HCT116 (cell line): ENCODE data around the gene WIPI1. TPM values are rescaled to one million over a fixed set of nuclear protein-coding genes. Genes with fewer than 3 reads are reported as not detected.

Experiments used
- ATAC-seq: fragments of 200-7000 bp; cut with Tn5 transposase; 2 replicates; pipeline ENCODE4 v1.9.1; 2020; ENCODE audit warnings: mild to moderate bottlenecking, moderate library complexity
- BruUV-seq: library from RNA; stranded (reverse); fragments of 400-500 nt; replicated peaks from 2 replicates; lab custom pipeline; 2021; lab: Mats Ljungman, UMichigan
- CTCF ChIA-PET: fragments of 300-600 bp; sonication (Branson Sonifier 250); formaldehyde crosslinking; loops from one replicate; lab custom pipeline; 2021; ENCODE audit warnings: antibody characterized with exemption; lab: Charles Lee
- POLR2A ChIA-PET: fragments of 300-600, 350-600 bp; sonication (Branson Sonifier 250); formaldehyde crosslinking; loops from one replicate; lab custom pipeline; 2021; ENCODE audit warnings: antibody characterized with exemption; lab: Charles Lee
- RAD21 ChIA-PET, 2 experiments: fragments of 300-600 bp; sonication (Branson Sonifier 250); formaldehyde crosslinking; loops; one replicate each; lab custom pipeline; 2023; ENCODE audit warnings: low total read pairs in 2 of 2; ENCODE audit not compliant: uncharacterized antibody in 2 of 2, unreplicated experiment in 2 of 2, low non-redundant PET in 1 of 2; lab: Charles Lee
- DNase-seq: peaks from one replicate; pipeline ENCODE4 v3.0.0-alpha.2; 2010; ENCODE audit warnings: low read depth, low spot score
- H2AFZ ChIP-seq: fragments of 200-600 bp; shearing (Covaris generic), sonication (generic); 2 replicates; pipeline ENCODE4 v1.6.1; 2017; ENCODE audit warnings: low read depth, mixed run types, mixed read lengths, antibody characterized with exemption, low read length; ENCODE audit not compliant: poor library complexity, severe bottlenecking
- H3K27ac ChIP-seq: 2 replicates; pipeline ENCODE4 v1.5.1; 2012; ENCODE audit warnings: low read depth, low read length
- H3K27me3 ChIP-seq: fragments of 200-600 bp; sonication (generic); 2 replicates; pipeline ENCODE4 v1.6.1; 2016; ENCODE audit warnings: mixed run types, low read length, mixed read lengths; ENCODE audit not compliant: insufficient read depth
- H3K36me3 ChIP-seq, 2 experiments: fragments of 200-500 bp in 1 of 2; fragments of 200-600 bp in 1 of 2; sonication (Bioruptor generic) in 1 of 2; sonication (generic) in 1 of 2; 2 replicates each; pipeline versions ENCODE4 v1.5.1 to v1.6.1; 2014 to 2016; ENCODE audit warnings: low read length in 2 of 2, inconsistent platforms in 1 of 2, mixed read lengths in 1 of 2, mixed run types in 1 of 2; ENCODE audit not compliant: insufficient read depth in 2 of 2, control insufficient read depth in 1 of 2
- H3K4me1 ChIP-seq, 2 experiments: fragments of 200-600 bp in 1 of 2; sonication (generic) in 1 of 2; 2 replicates each; pipeline versions ENCODE4 v1.5.1 to v1.6.1; 2012 to 2017; ENCODE audit warnings: low read length in 2 of 2, inconsistent platforms in 1 of 2, mild to moderate bottlenecking in 1 of 2, mixed read lengths in 1 of 2, mixed run types in 1 of 2, moderate library complexity in 1 of 2; ENCODE audit not compliant: insufficient read depth in 2 of 2, control insufficient read depth in 1 of 2
- H3K4me2 ChIP-seq: fragments of 200-600 bp; sonication (generic); 2 replicates; pipeline ENCODE4 v1.6.1; 2017; ENCODE audit warnings: mixed run types, low read length, mixed read lengths
- H3K4me3 ChIP-seq, 2 experiments: fragments of 200-600 bp in 1 of 2; sonication (generic) in 1 of 2; replicated peaks in 1 of 2; 2 replicates each; pipeline ENCODE4 v1.5.1; 2011 to 2016; ENCODE audit warnings: low read length in 2 of 2, control low read depth in 1 of 2, low read depth in 1 of 2, mild to moderate bottlenecking in 1 of 2, mixed read lengths in 1 of 2, mixed run types in 1 of 2
- H3K79me2 ChIP-seq: fragments of 200-600 bp; sonication (generic); 2 replicates; pipeline ENCODE4 v1.6.1; 2017; ENCODE audit warnings: mild to moderate bottlenecking, mixed run types, low read length, moderate library complexity, mixed read lengths; ENCODE audit not compliant: insufficient read depth
- H3K9ac ChIP-seq: fragments of 200-600 bp; sonication (generic); 2 replicates; pipeline ENCODE4 v1.6.1; 2016; ENCODE audit warnings: low read length, mixed read lengths
- H3K9me2 ChIP-seq: fragments of 200-600 bp; sonication (generic), shearing (Covaris generic); 2 replicates; pipeline ENCODE4 v1.6.1; 2017; ENCODE audit warnings: mixed run types, mild to moderate bottlenecking, moderate library complexity; ENCODE audit not compliant: insufficient read depth
- H3K9me3 ChIP-seq, 2 experiments: fragments of 200-500 bp in 1 of 2; fragments of 200-600 bp in 1 of 2; sonication (Bioruptor generic) in 1 of 2; sonication (generic) in 1 of 2; 2 replicates each; pipeline ENCODE4 v1.6.1; 2014 to 2017; ENCODE audit warnings: low read length in 2 of 2, mixed read lengths in 2 of 2, inconsistent platforms in 1 of 2, low read depth in 1 of 2, mild to moderate bottlenecking in 1 of 2, mixed run types in 1 of 2, moderate library complexity in 1 of 2; ENCODE audit not compliant: control insufficient read depth in 1 of 2, insufficient read depth in 1 of 2
- H4K20me1 ChIP-seq: fragments of 200-600 bp; sonication (generic), shearing (Covaris generic); 2 replicates; pipeline ENCODE4 v1.6.1; 2017; ENCODE audit warnings: mixed run types, mild to moderate bottlenecking, moderate library complexity; ENCODE audit not compliant: insufficient read depth
- ATF3 ChIP-seq: IDR thresholded peaks from 2 replicates; pipeline ENCODE4 v1.6.1; 2012
- CBX3 ChIP-seq: IDR thresholded peaks from 2 replicates; pipeline ENCODE4 v1.6.1; 2012; ENCODE audit warnings: low read depth
- CTCF ChIP-seq, 3 experiments: fragments of 200-600 bp in 1 of 3; sonication (generic) in 1 of 3; IDR thresholded peaks in 2 of 3; conservative IDR thresholded peaks in 1 of 3; 2 replicates each; pipeline ENCODE4 v1.5.1; 2012 to 2017; ENCODE audit warnings: low read depth in 2 of 3, low read length in 2 of 3, antibody characterized with exemption in 1 of 3, borderline replicate concordance in 1 of 3, control low read depth in 1 of 3, mild to moderate bottlenecking in 1 of 3, mixed read lengths in 1 of 3, mixed run types in 1 of 3, moderate library complexity in 1 of 3; ENCODE audit not compliant: insufficient read depth in 1 of 3
- JUND ChIP-seq: IDR thresholded peaks from 2 replicates; pipeline ENCODE4 v1.6.1; 2012
- POLR2A ChIP-seq: IDR thresholded peaks from 2 replicates; pipeline ENCODE4 v1.7.0; 2011; ENCODE audit warnings: borderline replicate concordance; ENCODE audit not compliant: insufficient read depth, insufficient read length; ENCODE audit errors: extremely low read depth
- POLR2AphosphoS5 ChIP-seq: IDR thresholded peaks from 2 replicates; pipeline ENCODE4 v1.6.1; 2011; ENCODE audit warnings: mild to moderate bottlenecking, low read depth, low read length, moderate library complexity
- RAD21 ChIP-seq: IDR thresholded peaks from 2 replicates; pipeline ENCODE4 v1.6.1; 2012; ENCODE audit warnings: low read depth, mild to moderate bottlenecking
- REST ChIP-seq: IDR thresholded peaks from 2 replicates; pipeline ENCODE4 v1.6.1; 2012; ENCODE audit warnings: low read depth
- SIN3A ChIP-seq: IDR thresholded peaks from 2 replicates; pipeline ENCODE4 v1.6.1; 2012; ENCODE audit warnings: low read depth
- SP1 ChIP-seq: IDR thresholded peaks from 2 replicates; pipeline ENCODE4 v1.6.1; 2012; ENCODE audit warnings: low read depth
- TCF7L2 ChIP-seq: IDR thresholded peaks from 2 replicates; pipeline ENCODE4 v1.7.0; 2011; ENCODE audit warnings: borderline replicate concordance, inconsistent platforms; ENCODE audit not compliant: insufficient read depth, insufficient read length; ENCODE audit errors: extremely low read depth
- ZBTB33 ChIP-seq: IDR thresholded peaks from 2 replicates; pipeline ENCODE4 v1.6.1; 2011; ENCODE audit warnings: mild to moderate bottlenecking, low read length, moderate library complexity; ENCODE audit not compliant: insufficient replicate concordance; ENCODE audit errors: extremely low read depth
- intact Hi-C: fragments of 100-400 bp; cut with micrococcal nuclease; formaldehyde crosslinking; loops from 2 replicates; pipeline ENCODE4 v1.10.0; 2022
- total RNA-seq: library from RNA; stranded (reverse); gene quantifications from one replicate; pipeline ENCODE4 v1.2.1, GENCODE V29; 2021; ENCODE audit not compliant: unreplicated experiment

The WIPI1 gene
- total RNA-seq, 1 experiment from 2014 or later, result 21.5 TPM

- no TSS peak for BruUV-seq
- Histone ChIP-seq H3K4me2 (no peak overlapping the region), H3K9ac (no peak overlapping the region), H2AFZ (no peak overlapping the region), H3K9me3 (no peaks in the 10 kb centered on the region), H3K27ac (no peak overlapping the region), H3K36me3 (no peaks in the 10 kb centered on the region), H3K79me2 (no peaks in the 10 kb centered on the region), H3K4me1 (no peaks in the 10 kb centered on the region)
- ChIA-PET POLR2A (no interaction called here), RAD21 (no interaction called here)
- no peak for ATAC-seq
- no peak for DNase-seq
- no peak for TF ChIP-seq TCF7L2
- no peak for TF ChIP-seq ATF3
- no peak for TF ChIP-seq CBX3
- TF ChIP-seq, all 23 proteins: peak for 0
- H3K27me3 ChIP-seq, result peaks cover 17% of the 10 kb centered on the region
- no peaks in the 10 kb centered on the region for H3K9me2 ChIP-seq
- H3K4me3 ChIP-seq, result no peak overlapping the region
- no peaks in the 10 kb centered on the region for H4K20me1 ChIP-seq
- intact Hi-C loops, result no loop called here
- CTCF ChIA-PET, result no interaction called here
Observed at GRCh38 chr17:68484458-68484857, 27.2 kb upstream of the WIPI1 start.

- H4K20me1 ChIP-seq, result no peaks in the 10 kb centered on the region
- intact Hi-C loops, result no loop called here
- H3K9me2 ChIP-seq, result no peaks in the 10 kb centered on the region
- H3K4me1 ChIP-seq, result no peaks in the 10 kb centered on the region
- no peaks in the 10 kb centered on the region for H3K79me2 ChIP-seq
- H3K27me3 ChIP-seq, result peaks cover 17% of the 10 kb centered on the region
- H3K9ac ChIP-seq, result no peak overlapping the region
- ATAC-seq (no peak), DNase-seq (no peak)
- ChIA-PET RAD21 (no interaction called here), CTCF (no interaction called here), POLR2A (interaction anchor here (1.2 kb wide), 1 partner anchor 30 kb away, joined by 3 read pairs; the partner anchor contains the start of gene PRKAR1A)
- no peak overlapping the region for H3K4me3 ChIP-seq
- H3K9me3 ChIP-seq, result no peaks in the 10 kb centered on the region
- no peak overlapping the region for H3K4me2 ChIP-seq
- H3K27ac ChIP-seq, result no peak overlapping the region
- H2AFZ ChIP-seq, result no peak overlapping the region
- no peaks in the 10 kb centered on the region for H3K36me3 ChIP-seq
- no TSS peak for BruUV-seq
- TF ChIP-seq CTCF (IDR thresholded peaks at IDR 0.05 in 2 of 3, conservative IDR thresholded peaks at IDR 0.05 in 1 of 3; ENCODE audit: borderline replicate concordance in 1 of 3, insufficient read depth in 1 of 3, low read depth in 2 of 3, low read length in 2 of 3) (no peak), CBX3 (no peak), SIN3A (no peak), ZBTB33 (no peak), SP1 (no peak), POLR2A (no peak), REST (no peak), POLR2AphosphoS5 (no peak), JUND (no peak), TCF7L2 (no peak), RAD21 (no peak)
Observed at GRCh38 chr17:68482576-68483041, 25.3 kb upstream of the WIPI1 start.
